ENCODE data around the gene RFT1.

The RFT1 gene

GRCh38 chr3:53100818-53101466 lies 29.3 kb downstream of the RFT1 start:
- H3K4me3 ChIP-seq (ENCODE audit: low read depth, low read length), result no peak overlapping the region
- no peak for TF ChIP-seq CTCF (IDR thresholded peaks at IDR 0.05; ENCODE audit: control insufficient read depth, extremely low read depth, insufficient read depth)
- DNase-seq (ENCODE audit: low read depth), result no peak

- DNase-seq (ENCODE audit: low read depth), result no peak
- TF ChIP-seq CTCF (IDR thresholded peaks at IDR 0.05; ENCODE audit: control insufficient read depth, extremely low read depth, insufficient read depth), result no peak
- H3K4me3 ChIP-seq (ENCODE audit: low read depth, low read length), result no peak overlapping the region
These were observed 32.3 kb downstream of the RFT1 start for GRCh38 chr3:53097887-53098286.

- H3K4me3 ChIP-seq (ENCODE audit: low read depth, low read length), result no peak overlapping the region
- no peak for TF ChIP-seq CTCF (IDR thresholded peaks at IDR 0.05; ENCODE audit: control insufficient read depth, extremely low read depth, insufficient read depth)
- no peak for DNase-seq (ENCODE audit: low read depth)
These were observed 37.3 kb downstream of the RFT1 start for GRCh38 chr3:53092942-53093341.

GRCh38 chr3:53092216-53092615 lies 38.0 kb downstream of the RFT1 start:
- TF ChIP-seq CTCF (IDR thresholded peaks at IDR 0.05; ENCODE audit: control insufficient read depth, extremely low read depth, insufficient read depth), result no peak
- no peak overlapping the region for H3K4me3 ChIP-seq (ENCODE audit: low read depth, low read length)
- no peak for DNase-seq (ENCODE audit: low read depth)

- no peak overlapping the region for H3K4me3 ChIP-seq (ENCODE audit: low read depth, low read length)
- no peak for TF ChIP-seq CTCF (IDR thresholded peaks at IDR 0.05; ENCODE audit: control insufficient read depth, extremely low read depth, insufficient read depth)
- DNase-seq (ENCODE audit: low read depth), result no peak
These were observed 39.2 kb downstream of the RFT1 start for GRCh38 chr3:53091011-53091410.

- no peak for TF ChIP-seq CTCF (IDR thresholded peaks at IDR 0.05; ENCODE audit: control insufficient read depth, extremely low read depth, insufficient read depth)
- H3K4me3 ChIP-seq (ENCODE audit: low read depth, low read length), result no peak overlapping the region
- DNase-seq (ENCODE audit: low read depth), result no peak
These were observed 40.7 kb downstream of the RFT1 start for GRCh38 chr3:53089511-53089910.

GRCh38 chr3:53085476-53085875 lies 44.8 kb downstream of the RFT1 start:
- no peak overlapping the region for H3K4me3 ChIP-seq (ENCODE audit: low read depth, low read length)
- no peak for TF ChIP-seq CTCF (IDR thresholded peaks at IDR 0.05; ENCODE audit: control insufficient read depth, extremely low read depth, insufficient read depth)
- no peak for DNase-seq (ENCODE audit: low read depth)

Data from LNCaP clone FGC (cell line).